ENCODE measurements around the gene CPLX1.
A peak's percentile ranks its signal among the peaks of the same experiment; 100 is the strongest.

Gene CPLX1

GRCh38 chr4:792626-793092, 33.3 kb downstream of the CPLX1 start:
- Histone ChIP-seq H3K36me3 (ENCODE audit: control insufficient read depth, insufficient read depth, low read length) (no peaks in the 10 kb centered on the region), H3K9me3 (ENCODE audit: control insufficient read depth, low read length) (no peaks in the 10 kb centered on the region), H3K27me3 (ENCODE audit: control insufficient read depth, insufficient read depth, low read length) (peaks cover 2% of the 10 kb centered on the region), H3K27ac (no peak overlapping the region), H2AFZ (peak overlapping the region; percentile 76), H3K4me3 (ENCODE audit: low read depth, low read length) (peak overlapping the region; percentile 53), H3K79me2 (no peaks in the 10 kb centered on the region), H3K9ac (no peak overlapping the region), H3K4me2 (ENCODE audit: low read length) (peak overlapping the region; percentile 67), H3K4me1 (no peaks in the 10 kb centered on the region)
- TF ChIP-seq CTCF (IDR thresholded peaks at IDR 0.05): no peak

- H2AFZ ChIP-seq: peak overlapping the region; percentile 76
- H3K4me1 ChIP-seq: no peaks in the 10 kb centered on the region
- H3K9ac ChIP-seq: no peak overlapping the region
- H3K27ac ChIP-seq: no peak overlapping the region
- peak overlapping the region; percentile 53 for H3K4me3 ChIP-seq (ENCODE audit: low read depth, low read length)
- peak; percentile 5 for TF ChIP-seq CTCF (IDR thresholded peaks at IDR 0.05)
- H3K4me2 ChIP-seq (ENCODE audit: low read length): peak overlapping the region; percentile 67
- H3K36me3 ChIP-seq (ENCODE audit: control insufficient read depth, insufficient read depth, low read length): no peaks in the 10 kb centered on the region
- H3K9me3 ChIP-seq (ENCODE audit: control insufficient read depth, low read length): no peaks in the 10 kb centered on the region
- H3K79me2 ChIP-seq: no peaks in the 10 kb centered on the region
- H3K27me3 ChIP-seq (ENCODE audit: control insufficient read depth, insufficient read depth, low read length): peaks cover 2% of the 10 kb centered on the region
Measured at GRCh38 chr4:791898-792625, 33.9 kb downstream of the CPLX1 start.

GRCh38 chr4:791252-791897, 34.6 kb downstream of the CPLX1 start:
- Histone ChIP-seq H3K9me3 (ENCODE audit: control insufficient read depth, low read length) (no peaks in the 10 kb centered on the region), H3K79me2 (no peaks in the 10 kb centered on the region), H3K27ac (no peak overlapping the region), H2AFZ (peak overlapping the region; percentile 76), H3K27me3 (ENCODE audit: control insufficient read depth, insufficient read depth, low read length) (peaks cover 5% of the 10 kb centered on the region), H3K9ac (no peak overlapping the region), H3K4me3 (ENCODE audit: low read depth, low read length) (no peak overlapping the region), H3K4me1 (no peaks in the 10 kb centered on the region), H3K36me3 (ENCODE audit: control insufficient read depth, insufficient read depth, low read length) (no peaks in the 10 kb centered on the region), H3K4me2 (ENCODE audit: low read length) (peak overlapping the region; percentile 67)
- TF ChIP-seq CTCF (IDR thresholded peaks at IDR 0.05): no peak

- Histone ChIP-seq H3K27ac (no peak overlapping the region), H2AFZ (no peak overlapping the region), H3K36me3 (ENCODE audit: control insufficient read depth, insufficient read depth, low read length) (no peaks in the 10 kb centered on the region), H3K4me2 (ENCODE audit: low read length) (no peak overlapping the region), H3K79me2 (no peaks in the 10 kb centered on the region), H3K4me1 (no peaks in the 10 kb centered on the region), H3K4me3 (ENCODE audit: low read depth, low read length) (no peak overlapping the region), H3K9ac (no peak overlapping the region), H3K9me3 (ENCODE audit: control insufficient read depth, low read length) (no peaks in the 10 kb centered on the region), H3K27me3 (ENCODE audit: control insufficient read depth, insufficient read depth, low read length) (peaks cover 5% of the 10 kb centered on the region)
- TF ChIP-seq CTCF (IDR thresholded peaks at IDR 0.05): no peak
Measured at GRCh38 chr4:790466-790820, 35.5 kb downstream of the CPLX1 start.
